GM21423 (cell line): ENCODE measurements around the gene LEMD2.
A peak's percentile ranks its signal among the peaks of the same experiment; 100 is the strongest.

ENCODE experiments used
- ATAC-seq: cut with Tn5 transposase; IDR thresholded peaks from one replicate; pipeline ENCODE4 v1.9.1; 2021; ENCODE audit warnings: mild to moderate bottlenecking, moderate library complexity; ENCODE audit not compliant: unreplicated experiment

The LEMD2 gene

GRCh38 chr6:33797626-33798342, 8.9 kb upstream of the LEMD2 start:
- no peak for ATAC-seq

- ATAC-seq, result no peak
Observed at GRCh38 chr6:33794910-33795623, 6.1 kb upstream of the LEMD2 start.

GRCh38 chr6:33792981-33793380, 4.1 kb upstream of the LEMD2 start:
- no peak for ATAC-seq

GRCh38 chr6:33791620-33792019, 2.7 kb upstream of the LEMD2 start:
- ATAC-seq, result no peak

- ATAC-seq, result no peak
Observed at GRCh38 chr6:33790910-33791309, 2.0 kb upstream of the LEMD2 start.

GRCh38 chr6:33790379-33790778, 1.4 kb upstream of the LEMD2 start:
- no peak for ATAC-seq

GRCh38 chr6:33789550-33789895, 593 bp upstream of the LEMD2 start:
- ATAC-seq, result no peak

DNA sequence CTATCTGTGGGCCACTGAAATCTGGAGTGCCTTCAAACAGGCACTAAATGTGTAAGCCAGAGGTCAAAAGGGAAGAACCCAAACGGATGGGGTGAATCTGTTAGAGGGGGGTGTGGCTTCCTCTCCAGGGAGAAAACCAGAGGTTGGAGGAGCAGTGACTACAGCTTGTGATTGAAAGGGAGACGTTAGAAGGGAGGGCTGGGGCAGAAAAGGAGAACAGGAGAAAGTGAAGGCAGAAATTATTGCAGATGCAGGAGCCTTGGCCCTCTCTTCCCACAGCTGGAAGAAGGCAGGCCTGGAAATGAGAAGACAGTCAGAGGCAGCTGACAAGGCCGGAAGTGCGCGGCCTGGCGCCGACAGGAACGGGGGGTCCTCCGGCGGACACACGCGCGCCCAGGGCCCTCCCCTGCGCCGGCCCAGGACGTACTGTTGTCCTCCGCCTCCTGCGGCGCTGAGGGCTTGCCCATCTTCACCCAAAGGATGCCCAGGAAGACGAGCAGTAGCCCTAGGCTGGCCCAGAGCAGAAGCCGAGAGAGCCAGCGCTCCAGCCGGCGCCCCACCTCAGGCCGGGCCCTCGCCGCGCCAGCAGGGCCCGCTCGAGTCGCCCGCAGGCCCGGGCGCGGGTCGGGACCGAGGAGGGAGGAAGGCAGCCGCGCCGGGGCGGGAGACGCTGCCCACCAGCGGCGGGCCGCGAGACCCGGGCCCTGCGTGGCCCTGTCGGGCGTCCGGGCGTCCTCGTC, 806 bp downstream of the LEMD2 start:
- peak; percentile 42 for ATAC-seq

GRCh38 chr6:33787346-33787953, 1.5 kb downstream of the LEMD2 start:
- no peak for ATAC-seq

DNA sequence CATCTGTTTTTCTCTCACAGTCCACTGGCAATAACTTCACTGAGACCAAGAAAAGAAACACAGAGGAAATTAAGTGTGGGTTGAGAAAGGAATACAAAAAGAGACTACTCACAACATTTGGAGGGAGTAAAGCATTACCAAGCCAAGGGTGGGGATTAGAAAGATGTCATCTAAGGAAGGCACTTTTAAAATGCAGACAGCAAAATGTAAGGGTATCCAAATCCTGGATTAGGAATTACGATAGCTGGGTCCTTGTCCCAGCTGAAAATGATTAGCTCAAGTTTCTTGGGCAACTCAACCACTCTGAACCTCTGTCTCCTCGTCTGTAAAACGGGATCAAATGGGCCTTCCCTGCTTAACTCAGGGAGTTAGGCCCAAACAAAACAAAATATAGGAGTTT, 2.2 kb downstream of the LEMD2 start:
- ATAC-seq, result no peak

- no peak for ATAC-seq
Observed at GRCh38 chr6:33785778-33786177, 3.2 kb downstream of the LEMD2 start.

- ATAC-seq, result no peak
Observed at GRCh38 chr6:33784787-33785186, 4.1 kb downstream of the LEMD2 start.

GRCh38 chr6:33783781-33784520, 5.0 kb downstream of the LEMD2 start:
- no peak for ATAC-seq

GRCh38 chr6:33782561-33782960, 6.4 kb downstream of the LEMD2 start:
- no peak for ATAC-seq

GRCh38 chr6:33781131-33781975, 7.6 kb downstream of the LEMD2 start:
- ATAC-seq, result no peak

DNA sequence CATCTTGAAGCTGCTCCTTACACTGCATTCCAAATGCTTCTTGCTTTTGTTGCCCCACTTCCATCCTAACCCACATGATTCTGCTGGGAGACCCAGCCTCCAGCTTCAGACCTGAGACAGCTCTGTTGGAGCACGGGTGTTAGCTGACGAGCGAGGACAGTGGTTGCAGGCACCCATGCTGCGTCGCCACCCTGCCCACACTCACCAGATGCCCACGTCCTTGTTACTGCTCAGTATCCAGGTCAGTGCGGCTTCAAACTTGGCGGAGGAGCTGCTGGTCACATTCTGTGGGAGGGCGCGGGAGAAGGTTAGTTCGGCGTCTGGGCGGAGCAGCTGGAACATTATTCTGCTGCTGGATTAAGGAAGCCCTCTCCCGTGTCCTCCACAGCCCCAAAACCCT, 9.0 kb downstream of the LEMD2 start:
- ATAC-seq, result no peak

DNA sequence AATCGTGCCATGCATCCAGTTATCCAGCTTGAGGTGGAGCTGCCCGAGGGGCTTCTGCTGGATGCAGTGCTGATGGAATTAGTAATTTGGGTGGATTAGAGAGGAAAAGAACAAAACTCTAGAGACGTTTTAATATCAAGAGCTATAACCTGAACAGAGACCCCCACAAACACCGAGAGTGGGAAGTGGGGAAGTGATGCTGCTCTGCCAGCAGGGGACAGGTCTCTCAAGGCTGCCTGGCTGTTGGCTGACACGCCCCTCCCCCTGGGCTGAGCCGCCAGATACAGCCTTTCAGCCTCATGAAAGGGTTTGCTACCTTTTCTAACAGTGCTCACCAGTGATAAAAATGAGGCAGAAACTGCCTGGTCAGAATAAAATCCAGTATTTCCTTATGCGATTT, 9.6 kb downstream of the LEMD2 start:
- ATAC-seq, result no peak

DNA sequence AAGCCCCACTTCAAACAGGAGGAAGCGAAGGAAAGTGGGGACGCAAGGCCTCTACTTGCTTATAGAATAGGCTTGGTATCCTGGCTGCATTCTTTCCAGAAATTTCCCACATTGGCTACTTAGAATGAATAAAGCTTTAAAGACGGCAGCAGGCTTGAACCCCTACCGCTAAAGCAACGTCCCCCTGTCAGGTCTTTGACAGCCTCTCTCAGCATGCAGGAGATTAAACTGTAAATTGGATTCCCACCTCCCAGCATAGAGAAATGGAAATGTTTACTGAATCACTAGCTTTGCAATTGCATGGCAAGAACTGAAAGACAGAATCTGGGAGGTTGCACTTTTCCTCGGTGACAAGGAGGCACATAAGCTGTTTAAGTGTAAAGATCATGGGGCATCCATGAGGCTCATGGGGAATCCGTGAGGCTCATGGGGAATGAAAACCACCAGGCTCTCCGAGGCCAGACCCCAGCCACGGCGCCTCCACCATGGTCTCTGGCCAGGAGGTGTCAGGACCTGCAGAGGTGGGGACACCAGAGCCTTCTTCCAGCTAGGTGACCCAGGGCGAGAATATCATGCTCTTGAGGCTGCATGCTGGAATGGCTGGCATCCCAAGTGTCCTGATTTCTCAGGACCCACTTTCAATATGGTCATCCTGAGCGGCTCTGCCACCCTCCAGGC, 10.3 kb downstream of the LEMD2 start:
- no peak for ATAC-seq
